ENCODE measurements around the gene SERPINB2. TPM values are rescaled to one million over a fixed set of nuclear protein-coding genes. Genes with fewer than 3 reads are reported as not detected.
"Not testable (repeated sequence)": the region's sequence is repeated elsewhere in the genome, so short reads cannot be mapped to it uniquely, and the experiment has no call there.

Gene SERPINB2
- polyA plus RNA-seq, 3 donors: 0.14 TPM; not detected in 2

DNA sequence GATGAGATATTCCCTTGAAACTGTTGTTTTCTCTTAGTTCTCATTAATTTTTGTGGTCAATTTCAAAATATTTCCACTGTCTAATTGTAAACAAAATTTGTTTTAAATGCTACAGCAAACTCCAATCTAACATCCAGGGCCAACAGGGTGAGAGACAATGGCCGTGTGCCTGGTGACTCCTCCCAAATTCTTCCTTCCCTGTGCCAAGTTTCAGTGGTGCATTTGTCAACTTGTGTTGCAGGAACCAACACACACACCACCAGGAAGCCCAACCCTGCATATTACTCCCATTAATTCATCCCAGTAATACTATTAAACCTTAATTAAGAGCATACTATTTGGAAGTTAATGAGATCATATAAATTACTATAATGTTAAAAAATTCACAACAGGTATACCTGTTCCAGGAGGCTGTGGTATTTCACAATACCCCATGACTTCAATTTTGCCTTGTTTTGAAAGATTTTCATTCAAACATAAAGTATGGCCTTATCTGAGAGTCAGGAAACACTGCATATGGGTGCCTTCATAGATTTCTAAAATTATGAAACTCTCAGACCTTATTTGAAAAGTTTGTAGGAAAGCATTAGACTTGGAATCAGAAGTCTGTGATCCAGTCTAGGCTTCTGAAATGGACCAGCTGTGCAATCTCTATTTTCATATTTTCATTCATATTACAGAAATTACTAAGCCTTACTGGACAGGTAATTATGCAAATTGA lies 1.1 kb downstream of the SERPINB2 start:
- no peak for DNase-seq

- DNase-seq: no peak
Observed at GRCh38 chr18:63889626-63890025, 2.1 kb downstream of the SERPINB2 start.

DNA sequence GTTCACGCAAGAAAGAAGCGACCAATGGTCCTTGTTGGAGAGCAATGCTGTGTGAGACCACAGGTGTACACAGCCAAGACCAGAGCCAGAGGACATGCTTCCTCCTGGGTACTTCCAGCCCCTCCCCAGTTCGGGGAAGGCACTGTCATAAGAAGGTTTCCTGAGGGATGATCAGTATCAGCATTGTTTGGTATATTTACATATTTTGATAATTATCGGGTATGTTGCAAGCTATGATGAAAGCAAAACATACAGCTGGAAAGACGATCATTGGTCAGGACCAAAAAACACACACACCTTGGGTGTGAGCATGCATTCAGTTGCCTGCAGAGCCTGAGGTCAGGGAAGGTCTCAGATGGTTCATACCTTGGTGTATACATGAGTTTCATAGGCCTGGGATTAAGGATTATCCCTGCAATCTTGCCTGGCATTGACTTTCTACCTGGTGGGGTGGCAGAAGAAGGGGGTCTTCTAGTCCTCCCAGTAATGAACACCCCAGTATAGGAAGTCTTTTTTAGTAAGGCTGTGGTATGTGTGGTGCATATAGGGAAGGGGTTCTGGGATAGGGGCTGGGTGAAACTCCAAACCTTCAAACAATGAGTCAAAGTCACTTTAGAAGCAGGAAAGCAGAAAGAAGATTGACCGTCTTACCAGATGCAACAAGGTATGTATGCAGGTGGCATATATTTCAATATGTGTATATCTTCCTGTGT lies 2.9 kb downstream of the SERPINB2 start:
- no peak for DNase-seq

- DNase-seq: no peak
Observed at GRCh38 chr18:63890950-63891304, 3.4 kb downstream of the SERPINB2 start.

GRCh38 chr18:63892566-63892965 lies 5.1 kb downstream of the SERPINB2 start:
- DNase-seq: no peak

DNA sequence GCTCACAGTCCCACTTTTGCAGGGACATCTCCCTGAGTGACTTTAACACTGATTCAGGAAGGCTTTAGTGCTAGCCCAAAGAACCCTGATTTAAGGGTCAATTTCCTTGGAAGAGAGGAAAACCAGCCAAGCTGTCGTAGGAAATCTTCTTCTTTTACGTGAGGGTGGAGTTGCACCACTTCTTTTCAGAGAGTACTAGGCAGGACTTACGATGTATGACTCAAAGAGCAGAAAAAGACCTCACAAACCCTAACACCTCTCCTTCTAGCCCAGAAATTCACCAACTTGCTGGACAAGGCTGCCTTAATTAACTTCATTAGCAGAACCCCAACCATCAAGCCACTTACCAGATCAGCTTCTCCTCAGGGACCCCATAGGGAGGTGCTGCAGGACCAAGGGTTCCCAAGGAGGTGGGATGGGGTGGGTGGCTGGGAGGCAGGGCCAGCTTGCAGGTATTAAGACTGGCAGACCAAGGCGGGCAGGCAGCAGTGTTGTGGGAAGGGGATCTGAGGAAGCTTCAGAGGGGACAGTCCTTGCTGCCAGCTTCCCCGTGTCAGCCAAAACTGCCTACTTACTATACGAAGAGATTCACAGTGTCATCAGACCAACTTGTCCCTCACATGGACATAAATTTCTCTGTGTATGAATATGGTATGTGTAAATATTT lies 6.7 kb downstream of the SERPINB2 start:
- no peak for DNase-seq

DNA sequence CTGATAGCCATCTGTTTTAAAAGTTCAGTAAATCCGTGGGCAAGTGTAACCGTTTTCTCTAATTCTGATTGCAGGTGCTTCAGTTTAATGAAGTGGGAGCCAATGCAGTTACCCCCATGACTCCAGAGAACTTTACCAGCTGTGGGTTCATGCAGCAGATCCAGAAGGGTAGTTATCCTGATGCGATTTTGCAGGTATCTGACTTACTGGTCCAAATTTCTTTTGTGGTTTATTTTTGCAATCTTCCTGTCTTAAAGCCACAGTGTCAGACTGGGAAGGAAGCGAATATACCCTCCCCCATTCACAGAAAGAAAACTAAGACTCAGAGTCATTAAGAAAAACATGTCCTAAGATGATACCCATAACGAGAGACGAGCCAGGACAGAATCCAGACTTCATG lies 7.7 kb downstream of the SERPINB2 start:
- no peak for DNase-seq

- DNase-seq: no peak
Observed at GRCh38 chr18:63897072-63897471, 9.6 kb downstream of the SERPINB2 start.

DNA sequence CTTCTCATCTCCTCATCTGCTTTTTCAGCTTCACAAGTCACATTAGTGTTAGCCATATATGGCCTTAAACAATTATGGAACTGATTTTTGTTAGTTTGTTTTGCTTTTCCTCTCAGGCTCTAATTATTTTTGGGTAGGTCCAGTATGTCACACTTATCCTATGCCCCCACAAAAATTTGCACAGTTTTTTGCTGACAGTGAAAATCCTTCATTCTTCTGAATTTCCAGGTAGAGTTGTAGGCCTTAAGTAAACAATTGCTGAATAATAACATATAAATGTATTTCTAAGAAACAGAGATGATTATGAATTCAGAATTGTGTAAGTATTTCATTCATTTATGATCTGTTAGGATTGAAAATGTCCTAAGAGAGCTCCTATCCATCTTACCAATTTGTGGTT lies 11.7 kb downstream of the SERPINB2 start:
- no peak for DNase-seq

GRCh38 chr18:63903851-63904570 lies 16.5 kb downstream of the SERPINB2 start:
- no peak for DNase-seq

GRCh38 chr18:63904694-63905093 lies 17.2 kb downstream of the SERPINB2 start:
- DNase-seq: no peak

DNA sequence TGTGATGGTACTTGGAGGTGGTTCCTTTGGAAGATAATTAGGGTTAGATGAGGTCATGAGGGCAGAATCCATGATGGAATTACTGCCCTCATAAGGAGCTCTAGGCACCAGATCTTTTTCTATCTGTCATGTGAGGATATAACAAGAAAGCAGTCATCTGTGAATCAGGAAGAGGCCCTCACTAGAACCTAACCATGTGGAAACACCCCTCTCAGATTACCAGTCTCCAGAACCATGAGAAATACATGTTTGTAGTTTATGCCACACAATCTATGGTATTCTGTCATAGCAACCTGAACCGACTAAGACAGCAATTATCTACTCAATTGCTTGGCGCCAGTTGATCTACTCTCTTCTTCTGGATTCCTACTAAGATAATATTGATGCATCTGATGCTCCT lies 17.9 kb downstream of the SERPINB2 start:
- DNase-seq: no peak

DNA sequence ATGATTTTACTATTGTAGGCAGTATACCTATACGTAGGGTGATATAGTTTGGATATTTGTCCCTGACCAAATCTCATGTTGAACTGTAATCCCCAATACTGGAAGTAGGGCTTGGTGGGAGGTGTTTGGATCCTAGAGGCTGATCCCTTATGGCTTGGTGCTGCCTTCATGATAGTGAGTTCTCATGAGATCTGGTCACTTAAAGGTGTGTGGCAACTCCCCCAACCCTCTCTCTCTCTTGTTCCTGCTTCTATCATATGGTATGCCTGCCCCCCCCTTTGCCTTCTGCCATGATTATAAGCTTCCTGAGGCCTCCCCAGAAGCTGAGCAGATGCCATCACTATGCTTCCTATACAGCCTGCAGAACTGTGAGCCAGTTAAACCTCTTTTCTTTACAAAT lies 18.6 kb downstream of the SERPINB2 start:
- DNase-seq: no peak

DNA sequence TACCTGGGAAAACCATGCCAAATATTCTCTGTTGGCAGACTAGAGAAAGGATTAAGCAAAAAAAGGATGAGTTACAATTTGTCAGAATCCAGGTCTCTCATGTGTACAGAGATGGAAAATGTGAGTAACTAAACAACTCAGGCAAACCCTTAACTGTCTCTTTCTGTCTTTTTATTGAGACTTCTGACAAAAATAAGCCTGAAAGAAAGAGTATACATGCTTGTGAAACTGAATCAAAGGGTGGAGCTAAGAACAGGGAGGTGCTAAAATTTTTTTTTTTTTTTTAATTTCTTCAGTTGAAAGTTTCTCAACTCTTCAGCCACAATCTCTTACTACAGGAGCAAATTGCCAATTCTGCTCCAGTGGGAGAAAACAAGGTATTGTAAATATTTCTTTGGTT lies 20.2 kb downstream of the SERPINB2 start, which contains the start of gene SERPINB10:
Gene SERPINB10 (plus strand): TSS at position 295 of the 400 bp plus-strand sequence. CDS start 7,553 bp downstream, outside the sequence.
- no peak for DNase-seq

GRCh38 chr18:63908858-63909257 lies 21.4 kb downstream of the SERPINB2 start:
- DNase-seq: no peak

- no peak for DNase-seq
Observed at GRCh38 chr18:63909870-63910269, 22.4 kb downstream of the SERPINB2 start.

- no peak for DNase-seq
Observed at GRCh38 chr18:63917817-63918216, 30.3 kb downstream of the SERPINB2 start.

GRCh38 chr18:63922049-63922448 lies 34.5 kb downstream of the SERPINB2 start:
- no peak for DNase-seq

DNA sequence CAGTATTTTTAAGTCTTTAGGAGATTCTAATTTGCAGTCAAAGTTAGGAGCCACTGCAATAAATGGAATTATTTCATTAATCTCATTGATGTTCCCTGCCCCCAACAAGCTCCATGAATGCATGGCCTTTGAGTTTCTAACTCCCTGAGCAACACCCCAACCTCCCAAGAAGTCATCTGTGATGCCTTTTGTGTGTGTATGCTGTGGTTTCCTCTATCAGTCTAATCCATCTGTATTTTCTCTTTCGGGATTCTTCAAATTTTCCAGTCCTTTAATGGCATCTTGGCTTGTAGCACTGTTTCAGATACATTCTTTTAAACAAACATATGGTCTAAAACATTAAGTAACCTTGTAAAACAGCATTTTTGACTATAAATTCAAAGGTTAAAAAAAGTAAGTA lies 37.0 kb downstream of the SERPINB2 start:
- no peak for DNase-seq

DNA sequence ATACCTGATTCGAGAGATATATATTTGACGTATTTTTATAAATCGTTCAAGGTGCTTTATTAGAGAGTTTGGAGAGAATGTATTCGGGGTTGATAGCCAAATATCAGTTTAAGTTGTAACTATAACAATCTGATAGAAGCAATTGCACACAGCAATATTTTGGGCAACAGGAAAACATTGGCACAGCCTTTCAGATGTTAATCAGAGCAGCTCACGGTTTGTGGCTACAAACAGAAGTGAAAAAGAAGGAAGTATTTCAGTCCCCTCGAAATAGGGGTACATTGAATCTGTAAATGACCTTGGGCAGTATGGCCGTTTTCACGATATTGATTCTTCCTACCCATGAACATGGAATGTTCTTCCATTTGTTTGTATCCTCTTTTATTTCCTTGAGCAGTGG lies 40.8 kb downstream of the SERPINB2 start:
- no peak for DNase-seq

- not testable (repeated sequence) for DNase-seq
Observed at GRCh38 chr18:63929369-63929768, 41.9 kb downstream of the SERPINB2 start.

GRCh38 chr18:63930773-63931354 lies 43.4 kb downstream of the SERPINB2 start:
- DNase-seq: no peak
